ENCODE measurements around the gene NANOS3.

NANOS3 gene

GRCh38 chr19:13839938-13840304, 37.0 kb upstream of the NANOS3 start:
- TF ChIP-seq GATA3 (IDR thresholded peaks at IDR 0.05; ENCODE audit: low read depth, low read length) (no peak), GATA2 (IDR thresholded peaks at IDR 0.05; ENCODE audit: low read depth, low read length) (no peak)

GRCh38 chr19:13840305-13841085, 36.4 kb upstream of the NANOS3 start:
- TF ChIP-seq GATA2 (IDR thresholded peaks at IDR 0.05; ENCODE audit: low read depth, low read length): no peak
- TF ChIP-seq GATA3 (IDR thresholded peaks at IDR 0.05; ENCODE audit: low read depth, low read length): no peak

- TF ChIP-seq GATA3 (IDR thresholded peaks at IDR 0.05; ENCODE audit: low read depth, low read length) (no peak), GATA2 (IDR thresholded peaks at IDR 0.05; ENCODE audit: low read depth, low read length) (no peak)
These were observed 35.6 kb upstream of the NANOS3 start for GRCh38 chr19:13841086-13841961.

- TF ChIP-seq GATA2 (IDR thresholded peaks at IDR 0.05; ENCODE audit: low read depth, low read length) (no peak), GATA3 (IDR thresholded peaks at IDR 0.05; ENCODE audit: low read depth, low read length) (no peak)
These were observed 35.0 kb upstream of the NANOS3 start for GRCh38 chr19:13841962-13842290.

GRCh38 chr19:13842291-13843103, 34.4 kb upstream of the NANOS3 start:
- TF ChIP-seq GATA3 (IDR thresholded peaks at IDR 0.05; ENCODE audit: low read depth, low read length) (no peak), GATA2 (IDR thresholded peaks at IDR 0.05; ENCODE audit: low read depth, low read length) (no peak)

- TF ChIP-seq GATA2 (IDR thresholded peaks at IDR 0.05; ENCODE audit: low read depth, low read length): no peak
- TF ChIP-seq GATA3 (IDR thresholded peaks at IDR 0.05; ENCODE audit: low read depth, low read length): no peak
These were observed 33.6 kb upstream of the NANOS3 start for GRCh38 chr19:13843104-13843921.

GRCh38 chr19:13844130-13844631, 32.8 kb upstream of the NANOS3 start:
- no peak for TF ChIP-seq GATA2 (IDR thresholded peaks at IDR 0.05; ENCODE audit: low read depth, low read length)
- TF ChIP-seq GATA3 (IDR thresholded peaks at IDR 0.05; ENCODE audit: low read depth, low read length): no peak

- TF ChIP-seq GATA3 (IDR thresholded peaks at IDR 0.05; ENCODE audit: low read depth, low read length) (no peak), GATA2 (IDR thresholded peaks at IDR 0.05; ENCODE audit: low read depth, low read length) (peak; percentile 6; the same call in 1 of the 2 replicates)
These were observed 30.2 kb upstream of the NANOS3 start for GRCh38 chr19:13846557-13847406.

- TF ChIP-seq GATA2 (IDR thresholded peaks at IDR 0.05; ENCODE audit: low read depth, low read length) (no peak), GATA3 (IDR thresholded peaks at IDR 0.05; ENCODE audit: low read depth, low read length) (no peak)
These were observed 29.3 kb upstream of the NANOS3 start for GRCh38 chr19:13847407-13848339.

- no peak for TF ChIP-seq GATA3 (IDR thresholded peaks at IDR 0.05; ENCODE audit: low read depth, low read length)
- TF ChIP-seq GATA2 (IDR thresholded peaks at IDR 0.05; ENCODE audit: low read depth, low read length): no peak
These were observed 28.6 kb upstream of the NANOS3 start for GRCh38 chr19:13848340-13848677.
